AG04450 (cell line): ENCODE results near the gene PIPOX. TPM values are rescaled to one million over a fixed set of nuclear protein-coding genes. Genes with fewer than 3 reads are reported as not detected.

Experiments
- CTCF ChIA-PET: fragments of 300-600, 350-600 bp; formaldehyde crosslinking; extraction: SDS; loops from one replicate; lab custom pipeline; 2022; ENCODE audit warnings: antibody characterized with exemption, inconsistent platforms; lab: Charles Lee
- POLR2A ChIA-PET: fragments of 350-600 bp; formaldehyde crosslinking; extraction: SDS; loops from one replicate; lab custom pipeline; 2021; ENCODE audit warnings: antibody characterized with exemption, inconsistent platforms; lab: Yijun Ruan, JAX
- DNase-seq: peaks from one replicate; pipeline ENCODE4 v3.0.0-alpha.2; 2011; ENCODE audit warnings: low read depth, low spot score
- H3K27ac ChIP-seq: one replicate; pipeline ENCODE4 v1.5.1; 2012; ENCODE audit warnings: low read depth, low read length, control low read depth
- H3K27me3 ChIP-seq: one replicate; pipeline ENCODE4 v1.6.0; 2012; ENCODE audit warnings: low read length; ENCODE audit not compliant: control insufficient read depth, insufficient read depth
- H3K4me3 ChIP-seq: 2 replicates; pipeline ENCODE4 v1.5.1; 2011; ENCODE audit warnings: mild to moderate bottlenecking, low read depth, low read length, control low read depth
- H3K9me3 ChIP-seq: 2 replicates; pipeline ENCODE4 v1.5.1; 2012; ENCODE audit warnings: low read length; ENCODE audit not compliant: control insufficient read depth, insufficient read depth
- CTCF ChIP-seq: IDR thresholded peaks from 2 replicates; pipeline ENCODE4 v1.5.1; 2011; ENCODE audit warnings: low read depth, low read length, control low read depth, inconsistent platforms
- polyA plus RNA-seq: library from polyadenylated mRNA; depleted of rRNA; stranded (reverse); fragments of >200 nt; gene quantifications from 2 replicates; pipeline ENCODE4 v1.2.3, GENCODE V29; 2011

Gene PIPOX
- polyA plus RNA-seq, 1 experiment = 0.79 TPM

- ChIA-PET POLR2A (no interaction called here), CTCF (no interaction called here)
- Histone ChIP-seq H3K27ac (no peak overlapping the region), H3K9me3 (no peaks in the 10 kb centered on the region), H3K27me3 (peaks cover 46% of the 10 kb centered on the region), H3K4me3 (no peak overlapping the region)
- no peak for TF ChIP-seq CTCF
- no peak for DNase-seq
These were observed 3.0 kb downstream of the PIPOX start for GRCh38 chr17:29045734-29046472.

DNA sequence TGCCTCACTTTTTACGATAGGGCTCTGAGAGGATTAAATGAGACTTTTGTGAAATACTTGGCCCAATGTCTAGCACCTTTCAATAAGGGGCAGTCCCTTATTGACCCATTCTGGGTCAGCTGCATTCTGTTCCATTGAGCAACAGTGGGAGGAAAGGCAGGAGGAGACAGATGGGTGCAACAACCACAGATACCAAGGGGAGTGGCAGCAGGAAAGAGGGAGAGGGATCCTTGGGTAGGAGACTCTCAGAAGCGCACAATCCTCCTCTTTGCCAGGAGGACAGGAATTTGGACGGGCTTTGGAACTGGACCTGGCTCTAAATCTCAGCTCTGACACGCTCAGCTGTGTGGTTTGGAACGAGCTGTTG is 3.5 kb downstream of the PIPOX start:
- ChIA-PET POLR2A (no interaction called here), CTCF (no interaction called here)

GRCh38 chr17:29048440-29049368 is 5.8 kb downstream of the PIPOX start:
- H3K27ac ChIP-seq = no peak overlapping the region
- POLR2A ChIA-PET = no interaction called here

More for the DNA sequence above, 3.5 kb downstream of the PIPOX start:
- Histone ChIP-seq H3K9me3 (no peaks in the 10 kb centered on the region), H3K4me3 (no peak overlapping the region), H3K27ac (no peak overlapping the region), H3K27me3 (peaks cover 49% of the 10 kb centered on the region)
- no peak for TF ChIP-seq CTCF
- no peak for DNase-seq

DNA sequence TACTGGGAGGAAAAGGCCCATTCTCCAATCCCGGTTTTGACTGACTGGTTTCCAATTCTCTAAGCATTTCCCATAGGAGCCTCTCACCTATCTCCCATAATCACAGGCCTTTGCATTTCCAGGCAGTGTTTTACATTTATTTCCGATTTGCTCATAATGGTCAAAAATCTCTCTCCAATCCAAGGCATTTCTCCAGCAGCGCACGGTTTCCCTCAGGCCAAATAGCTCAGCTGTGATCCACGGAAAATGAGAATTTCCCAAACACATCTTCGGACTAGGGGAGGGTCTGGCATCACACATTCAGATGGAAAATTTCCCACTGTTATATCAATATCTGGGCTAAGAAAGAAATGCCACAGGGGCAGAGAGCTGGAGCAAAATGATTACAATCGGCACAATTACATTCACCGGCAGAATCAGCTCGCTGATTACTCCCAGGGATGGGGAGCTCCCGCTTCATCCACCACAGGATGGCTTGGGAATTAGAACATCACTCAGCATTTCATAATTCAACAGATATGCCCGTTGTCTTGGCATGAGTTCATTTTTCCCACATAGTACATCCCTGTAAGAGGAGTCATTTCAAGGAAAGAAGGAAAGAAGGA is 6.7 kb downstream of the PIPOX start:
- DNase-seq = no peak
- H3K27me3 ChIP-seq = peaks cover 62% of the 10 kb centered on the region
- POLR2A ChIA-PET = no interaction called here
- no peak overlapping the region for H3K4me3 ChIP-seq
- no peak for TF ChIP-seq CTCF
- H3K9me3 ChIP-seq = no peaks in the 10 kb centered on the region
- no peak overlapping the region for H3K27ac ChIP-seq
- CTCF ChIA-PET = no interaction called here

More at GRCh38 chr17:29048440-29049368, 5.8 kb downstream of the PIPOX start:
- no peak for TF ChIP-seq CTCF
- CTCF ChIA-PET = no interaction called here
- Histone ChIP-seq H3K9me3 (no peaks in the 10 kb centered on the region), H3K4me3 (no peak overlapping the region), H3K27me3 (peaks cover 60% of the 10 kb centered on the region)
- DNase-seq = no peak
